Measurements from ENCODE around the gene LASP1NB.
"Not testable (repeated sequence)": the region's sequence is repeated elsewhere in the genome, so short reads cannot be mapped to it uniquely, and the experiment has no call there.

LASP1NB gene

DNA sequence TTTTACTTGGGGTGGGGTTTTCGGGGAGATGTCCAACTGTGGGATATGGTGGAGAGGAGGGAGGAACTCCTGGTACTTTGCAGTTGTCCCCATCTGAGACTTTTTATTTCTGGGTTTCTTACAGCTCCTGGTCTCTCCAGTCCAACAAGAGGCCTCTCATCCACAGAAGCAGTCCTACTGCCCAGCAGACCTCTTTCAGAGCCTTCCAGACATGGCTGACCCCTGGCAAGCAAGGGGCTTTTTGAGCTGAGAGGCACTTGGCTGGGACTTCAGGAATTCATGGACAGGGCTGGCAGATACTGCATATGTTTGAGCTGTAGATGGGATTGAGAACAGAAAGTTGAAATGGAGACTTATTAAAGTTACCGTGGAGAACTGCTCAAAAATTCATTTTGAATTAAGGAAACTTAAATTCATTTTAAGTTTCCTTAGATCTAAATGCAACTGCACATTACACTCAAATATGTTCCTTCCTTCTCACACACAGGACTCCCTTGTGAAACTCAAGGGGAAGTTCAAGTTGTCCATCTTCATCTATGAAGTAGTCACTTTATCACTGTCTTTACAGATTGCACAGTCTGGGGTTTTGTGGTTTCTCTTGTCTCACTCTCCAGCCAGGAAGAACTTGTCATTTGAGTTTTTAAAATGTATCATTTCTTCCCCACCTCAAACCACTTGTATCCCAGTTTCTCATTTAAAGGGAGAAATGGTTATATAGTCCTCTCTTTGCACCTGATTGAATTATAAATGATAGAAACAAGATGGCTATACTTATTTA lies 1.1 kb downstream of the LASP1NB start:
- DNase-seq (ENCODE audit: extremely low spot score, unreplicated experiment): peak; percentile 59
- Mint-ChIP-seq H3K27ac (ENCODE audit: unreplicated experiment) (peak overlapping the region; percentile 31), H3K36me3 (ENCODE audit: unreplicated experiment) (peaks cover 3% of the 10 kb centered on the region), H3K4me1 (ENCODE audit: unreplicated experiment) (peaks cover 23% of the 10 kb centered on the region), H3K9me3 (ENCODE audit: unreplicated experiment) (no peaks in the 10 kb centered on the region), H3K27me3 (ENCODE audit: unreplicated experiment) (no peaks in the 10 kb centered on the region), H3K4me3 (ENCODE audit: unreplicated experiment) (no peak overlapping the region)
- TF ChIP-seq CTCF (IDR thresholded peaks at IDR 0.05): no peak

DNA sequence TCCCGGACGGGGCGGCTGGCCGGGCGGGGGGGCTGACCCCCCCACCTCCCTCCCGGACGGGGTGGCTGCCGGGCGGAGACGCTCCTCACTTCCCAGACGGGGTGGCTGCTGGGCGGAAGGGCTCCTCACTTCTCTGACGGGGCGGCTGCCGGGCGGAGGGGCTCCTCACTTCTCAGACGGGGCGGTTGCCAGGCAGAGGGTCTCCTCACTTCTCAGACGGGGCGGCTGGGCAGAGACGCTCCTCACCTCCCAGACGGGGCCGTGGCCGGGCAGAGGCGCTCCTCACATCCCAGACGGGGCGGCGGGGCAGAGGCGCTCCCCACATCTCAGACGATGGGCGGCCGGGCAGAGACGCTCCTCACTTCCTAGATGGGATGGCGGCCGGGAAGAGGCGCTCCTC lies 5.4 kb downstream of the LASP1NB start:
- H3K4me1 Mint-ChIP-seq (ENCODE audit: unreplicated experiment): peaks cover 14% of the 10 kb centered on the region
- not testable (repeated sequence) for H3K4me3 Mint-ChIP-seq (ENCODE audit: unreplicated experiment); H3K9me3 Mint-ChIP-seq (ENCODE audit: unreplicated experiment); H3K27ac Mint-ChIP-seq (ENCODE audit: unreplicated experiment); H3K27me3 Mint-ChIP-seq (ENCODE audit: unreplicated experiment); H3K36me3 Mint-ChIP-seq (ENCODE audit: unreplicated experiment)
- DNase-seq (ENCODE audit: extremely low spot score, unreplicated experiment): peak; percentile 48

DNA sequence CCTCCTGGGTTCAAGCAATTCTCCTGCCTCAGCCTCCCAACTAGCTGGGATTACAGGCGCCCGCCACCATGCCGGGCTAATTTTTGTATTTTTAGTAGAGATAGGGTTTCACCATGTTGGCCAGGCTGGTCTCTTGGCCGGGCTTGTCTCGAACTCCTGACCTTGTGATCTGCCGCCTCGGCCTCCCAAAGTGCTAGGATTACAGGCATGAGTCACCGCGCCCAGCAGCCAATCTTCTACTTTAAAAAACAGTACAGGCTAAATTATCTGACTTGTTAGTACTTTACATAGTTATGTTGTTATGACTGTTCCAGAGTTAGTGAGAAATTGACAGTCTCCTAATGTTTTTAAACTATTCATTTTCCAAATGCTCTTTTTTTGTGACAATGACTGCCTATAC lies 8.5 kb downstream of the LASP1NB start:
- H3K4me1 Mint-ChIP-seq (ENCODE audit: unreplicated experiment): peaks cover 14% of the 10 kb centered on the region
- not testable (repeated sequence) for H3K9me3 Mint-ChIP-seq (ENCODE audit: unreplicated experiment); H3K4me3 Mint-ChIP-seq (ENCODE audit: unreplicated experiment); H3K27me3 Mint-ChIP-seq (ENCODE audit: unreplicated experiment); H3K27ac Mint-ChIP-seq (ENCODE audit: unreplicated experiment); H3K36me3 Mint-ChIP-seq (ENCODE audit: unreplicated experiment)
- peak; percentile 42 for DNase-seq (ENCODE audit: extremely low spot score, unreplicated experiment)

GRCh38 chr17:38939987-38940386 lies 14.6 kb downstream of the LASP1NB start:
- no peak for TF ChIP-seq CTCF (IDR thresholded peaks at IDR 0.05)
- Mint-ChIP-seq H3K27me3 (ENCODE audit: unreplicated experiment) (no peaks in the 10 kb centered on the region), H3K36me3 (ENCODE audit: unreplicated experiment) (no peaks in the 10 kb centered on the region), H3K9me3 (ENCODE audit: unreplicated experiment) (no peaks in the 10 kb centered on the region), H3K4me1 (ENCODE audit: unreplicated experiment) (no peaks in the 10 kb centered on the region), H3K27ac (ENCODE audit: unreplicated experiment) (no peak overlapping the region), H3K4me3 (ENCODE audit: unreplicated experiment) (no peak overlapping the region)
- DNase-seq (ENCODE audit: extremely low spot score, unreplicated experiment): no peak

GRCh38 chr17:38940404-38940803 lies 15.0 kb downstream of the LASP1NB start:
- DNase-seq (ENCODE audit: extremely low spot score, unreplicated experiment): peak; percentile 25
- no peak overlapping the region for H3K4me3 Mint-ChIP-seq (ENCODE audit: unreplicated experiment)
- no peaks in the 10 kb centered on the region for H3K36me3 Mint-ChIP-seq (ENCODE audit: unreplicated experiment)
- H3K27me3 Mint-ChIP-seq (ENCODE audit: unreplicated experiment): no peaks in the 10 kb centered on the region
- H3K9me3 Mint-ChIP-seq (ENCODE audit: unreplicated experiment): no peaks in the 10 kb centered on the region
- H3K27ac Mint-ChIP-seq (ENCODE audit: unreplicated experiment): no peak overlapping the region
- H3K4me1 Mint-ChIP-seq (ENCODE audit: unreplicated experiment): no peaks in the 10 kb centered on the region
- no peak for TF ChIP-seq CTCF (IDR thresholded peaks at IDR 0.05)

- no peak for DNase-seq (ENCODE audit: extremely low spot score, unreplicated experiment)
- H3K4me3 Mint-ChIP-seq (ENCODE audit: unreplicated experiment): no peak overlapping the region
- no peak overlapping the region for H3K27ac Mint-ChIP-seq (ENCODE audit: unreplicated experiment)
- no peaks in the 10 kb centered on the region for H3K36me3 Mint-ChIP-seq (ENCODE audit: unreplicated experiment)
- no peaks in the 10 kb centered on the region for H3K4me1 Mint-ChIP-seq (ENCODE audit: unreplicated experiment)
- no peaks in the 10 kb centered on the region for H3K9me3 Mint-ChIP-seq (ENCODE audit: unreplicated experiment)
- TF ChIP-seq CTCF (IDR thresholded peaks at IDR 0.05): no peak
- H3K27me3 Mint-ChIP-seq (ENCODE audit: unreplicated experiment): no peaks in the 10 kb centered on the region
These were observed 17.4 kb downstream of the LASP1NB start for GRCh38 chr17:38942696-38943334.

Measured in osteocyte (in vitro differentiated cells).